Kidney epithelial cell (primary cell): ENCODE data around the gene FHOD3. TPM values are rescaled to one million over a fixed set of nuclear protein-coding genes. Genes with fewer than 3 reads are reported as not detected.

Source experiments
- DNase-seq: peaks from one replicate; pipeline ENCODE4 v3.0.0-alpha.2; 2010; ENCODE audit warnings: low read depth
- H3K27me3 ChIP-seq: 2 replicates; pipeline ENCODE4 v1.6.0; 2011; ENCODE audit warnings: low read length; ENCODE audit not compliant: control insufficient read depth, insufficient read depth
- H3K36me3 ChIP-seq: 2 replicates; pipeline ENCODE4 v1.5.1; 2011; ENCODE audit warnings: low read length; ENCODE audit not compliant: control insufficient read depth, insufficient read depth
- H3K4me3 ChIP-seq: 2 replicates; pipeline ENCODE4 v1.5.1; 2011; ENCODE audit warnings: low read depth, mild to moderate bottlenecking, control low read depth, low read length
- CTCF ChIP-seq: IDR thresholded peaks from 2 replicates; pipeline ENCODE4 v1.5.1; 2011; ENCODE audit warnings: mild to moderate bottlenecking, moderate library complexity, low read length, control low read depth, inconsistent platforms; ENCODE audit not compliant: insufficient read depth, poor library complexity, severe bottlenecking
- total RNA-seq: library from RNA; depleted of rRNA; stranded (reverse); fragments of >200 nt; gene quantifications from 2 replicates; pipeline ENCODE4 v1.2.3, GENCODE V29; 2015

FHOD3 gene
- total RNA-seq, 1 donor from 2014 or later: 47.2 TPM

- no peak for TF ChIP-seq CTCF
- no peak for DNase-seq
- H3K27me3 ChIP-seq: no peaks in the 10 kb centered on the region
- peaks cover 2% of the 10 kb centered on the region for H3K36me3 ChIP-seq
- no peak overlapping the region for H3K4me3 ChIP-seq
These were observed 98.7 kb downstream of the FHOD3 start for GRCh38 chr18:36396190-36396589.

- H3K27me3 ChIP-seq: no peaks in the 10 kb centered on the region
- peaks cover 2% of the 10 kb centered on the region for H3K36me3 ChIP-seq
- H3K4me3 ChIP-seq: no peak overlapping the region
- DNase-seq: no peak
- TF ChIP-seq CTCF: no peak
These were observed 99.5 kb downstream of the FHOD3 start for GRCh38 chr18:36397033-36397432.

- DNase-seq: no peak
- Histone ChIP-seq H3K4me3 (no peak overlapping the region), H3K27me3 (no peaks in the 10 kb centered on the region), H3K36me3 (peaks cover 2% of the 10 kb centered on the region)
- TF ChIP-seq CTCF: no peak
These were observed 100.9 kb downstream of the FHOD3 start for GRCh38 chr18:36398419-36398818.

- H3K36me3 ChIP-seq: peaks cover 2% of the 10 kb centered on the region
- no peak for TF ChIP-seq CTCF
- DNase-seq: no peak
- H3K27me3 ChIP-seq: no peaks in the 10 kb centered on the region
- no peak overlapping the region for H3K4me3 ChIP-seq
These were observed 101.5 kb downstream of the FHOD3 start for GRCh38 chr18:36399055-36399454.

- H3K27me3 ChIP-seq: no peaks in the 10 kb centered on the region
- no peak for DNase-seq
- no peak for TF ChIP-seq CTCF
- H3K4me3 ChIP-seq: no peak overlapping the region
- H3K36me3 ChIP-seq: peaks cover 2% of the 10 kb centered on the region
These were observed 103.9 kb downstream of the FHOD3 start for GRCh38 chr18:36401462-36401861.

GRCh38 chr18:36402765-36403396 lies 105.4 kb downstream of the FHOD3 start:
- H3K4me3 ChIP-seq: no peak overlapping the region
- DNase-seq: no peak

More at GRCh38 chr18:36402765-36403396, 105.4 kb downstream of the FHOD3 start:
- TF ChIP-seq CTCF: no peak
- H3K27me3 ChIP-seq: no peaks in the 10 kb centered on the region
- H3K36me3 ChIP-seq: peaks cover 2% of the 10 kb centered on the region
